ENCODE measurements around the gene DDX31.

Gene DDX31

DNA sequence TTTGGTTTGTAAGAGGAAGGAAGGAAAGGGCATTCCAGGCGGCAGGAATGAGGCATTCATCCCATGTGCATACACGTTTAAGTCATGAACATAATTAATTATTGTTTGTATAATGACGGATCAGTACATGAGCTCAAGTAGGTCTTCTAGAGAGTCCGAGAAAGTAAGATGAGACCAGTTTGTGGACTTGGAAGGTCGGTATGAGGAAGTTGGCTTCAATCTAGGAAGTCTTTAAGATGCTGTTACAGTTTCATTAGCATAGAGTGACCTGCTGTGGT, 2.6 kb upstream of the DDX31 start:
- H3K9me3 ChIP-seq (ENCODE audit: low read length): no peaks in the 10 kb centered on the region
- H3K27me3 ChIP-seq (ENCODE audit: control insufficient read depth in 1 of 2, insufficient read depth in 2 of 2, low read length in 2 of 2): no peaks in the 10 kb centered on the region
- no peak overlapping the region for H3K27ac ChIP-seq (ENCODE audit: low read depth, low read length)
- H3K4me3 ChIP-seq (ENCODE audit: low read depth in 1 of 2, low read length in 2 of 2): peak overlapping the region in 1 of 2 donors; percentile 91
- no peak overlapping the region for H3K9ac ChIP-seq (ENCODE audit: low read length)
- H3K36me3 ChIP-seq (ENCODE audit: insufficient read depth, low read length): no peaks in the 10 kb centered on the region
- peaks cover 27% of the 10 kb centered on the region for H3K4me1 ChIP-seq (ENCODE audit: insufficient read depth, low read length)

DNA sequence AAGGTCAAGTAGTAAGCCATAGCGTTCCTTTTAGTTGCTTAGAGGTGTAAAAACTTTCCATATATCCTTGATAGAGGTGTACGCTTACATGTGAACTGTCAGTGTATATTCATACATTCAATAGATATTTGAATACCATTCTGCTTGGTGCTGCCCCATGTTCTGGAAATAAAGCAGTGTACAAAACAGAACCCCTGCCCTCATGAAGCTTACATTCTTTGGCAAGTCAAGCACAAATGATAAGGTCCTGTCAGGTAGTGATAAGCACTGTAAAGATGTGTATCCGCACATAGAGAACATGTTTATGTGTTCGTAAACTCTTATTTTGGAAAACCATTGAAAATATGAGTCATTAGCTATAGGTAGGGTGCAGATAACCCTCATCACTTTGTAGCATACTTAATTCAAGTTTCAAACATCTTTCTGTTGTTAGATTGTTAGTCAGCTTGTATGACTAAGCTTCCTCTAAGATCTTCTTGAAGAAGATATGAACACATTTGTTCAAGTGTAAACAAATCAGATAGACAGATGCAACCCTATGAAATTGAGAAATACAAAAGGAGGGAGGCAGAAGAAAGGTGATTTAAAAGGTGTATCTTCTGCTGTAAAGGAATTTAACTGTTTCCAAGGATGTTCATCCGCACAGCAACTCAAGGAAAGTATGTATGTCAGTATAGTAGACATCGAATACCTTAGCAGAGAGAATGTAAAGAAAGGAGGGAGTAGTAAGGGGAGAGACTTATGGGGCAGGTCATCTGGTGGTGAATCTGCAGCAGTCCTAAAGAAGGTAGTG, 2.0 kb upstream of the DDX31 start:
- peaks cover 27% of the 10 kb centered on the region for H3K4me1 ChIP-seq (ENCODE audit: insufficient read depth, low read length)
- no peaks in the 10 kb centered on the region for H3K9me3 ChIP-seq (ENCODE audit: low read length)
- H3K27ac ChIP-seq (ENCODE audit: low read depth, low read length): no peak overlapping the region
- H3K27me3 ChIP-seq (ENCODE audit: control insufficient read depth in 1 of 2, insufficient read depth in 2 of 2, low read length in 2 of 2): no peaks in the 10 kb centered on the region
- peak overlapping the region; percentile 91 to 99 for H3K4me3 ChIP-seq (ENCODE audit: low read depth in 1 of 2, low read length in 2 of 2)
- no peaks in the 10 kb centered on the region for H3K36me3 ChIP-seq (ENCODE audit: insufficient read depth, low read length)
- peak overlapping the region; percentile 77 for H3K9ac ChIP-seq (ENCODE audit: low read length)

DNA sequence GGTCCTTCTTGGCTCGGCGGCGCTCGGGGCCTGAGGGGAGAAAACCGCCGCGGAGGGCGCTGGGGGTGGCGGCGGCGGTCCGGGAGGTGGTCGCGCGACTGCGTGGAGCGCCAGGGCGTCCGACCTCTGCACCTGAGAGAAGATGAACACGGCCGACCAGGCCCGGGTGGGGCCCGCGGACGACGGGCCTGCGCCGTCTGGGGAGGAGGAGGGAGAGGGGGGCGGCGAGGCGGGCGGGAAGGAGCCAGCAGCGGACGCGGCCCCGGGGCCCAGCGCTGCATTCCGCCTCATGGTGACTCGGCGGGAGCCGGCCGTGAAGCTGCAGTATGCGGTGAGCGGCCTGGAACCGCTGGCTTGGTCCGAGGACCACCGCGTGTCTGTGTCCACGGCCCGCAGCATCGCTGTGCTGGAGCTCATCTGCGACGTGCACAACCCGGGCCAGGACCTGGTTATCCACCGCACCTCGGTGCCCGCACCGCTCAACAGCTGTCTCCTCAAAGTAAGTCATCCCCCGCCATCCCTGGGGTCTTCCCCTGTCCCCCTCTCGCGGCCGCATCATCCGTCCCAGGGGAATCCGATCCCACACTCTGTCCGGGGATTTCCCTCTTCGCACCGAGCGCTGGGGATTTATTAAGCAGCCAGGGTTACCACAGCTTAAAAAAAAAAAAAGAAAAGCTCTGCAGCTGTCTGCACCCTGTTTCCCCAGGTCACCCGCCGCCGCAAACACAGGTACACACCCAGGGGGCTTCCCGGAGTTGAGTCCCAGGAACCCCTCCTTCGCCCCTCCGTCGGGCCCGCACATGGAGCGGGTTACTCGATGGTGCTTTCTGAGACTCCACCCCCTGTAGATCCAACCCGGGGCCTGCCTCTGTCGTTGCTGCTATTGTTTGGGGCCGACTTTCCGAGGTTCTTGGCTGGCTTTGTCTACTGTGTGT, 941 bp upstream of the DDX31 start, which contains the start of gene GTF3C4:
TSS of gene GTF3C4 (plus strand) at position 8 of the 935 bp plus-strand sequence. CDS start at position 143, 135 bp downstream.
- peak within 1 kb of the TSS; percentile 87 for H3K27ac ChIP-seq (ENCODE audit: low read depth, low read length)
- H3K27me3 ChIP-seq (ENCODE audit: control insufficient read depth in 1 of 2, insufficient read depth in 2 of 2, low read length in 2 of 2): no peaks in the 10 kb centered on the region
- H3K4me3 ChIP-seq (ENCODE audit: low read depth in 1 of 2, low read length in 2 of 2): peak within 1 kb of the TSS; percentile 91 to 99
- no peaks in the 10 kb centered on the region for H3K36me3 ChIP-seq (ENCODE audit: insufficient read depth, low read length)
- peaks cover 27% of the 10 kb centered on the region for H3K4me1 ChIP-seq (ENCODE audit: insufficient read depth, low read length)
- H3K9me3 ChIP-seq (ENCODE audit: low read length): no peaks in the 10 kb centered on the region
- H3K9ac ChIP-seq (ENCODE audit: low read length): peak within 1 kb of the TSS; percentile 77

DNA sequence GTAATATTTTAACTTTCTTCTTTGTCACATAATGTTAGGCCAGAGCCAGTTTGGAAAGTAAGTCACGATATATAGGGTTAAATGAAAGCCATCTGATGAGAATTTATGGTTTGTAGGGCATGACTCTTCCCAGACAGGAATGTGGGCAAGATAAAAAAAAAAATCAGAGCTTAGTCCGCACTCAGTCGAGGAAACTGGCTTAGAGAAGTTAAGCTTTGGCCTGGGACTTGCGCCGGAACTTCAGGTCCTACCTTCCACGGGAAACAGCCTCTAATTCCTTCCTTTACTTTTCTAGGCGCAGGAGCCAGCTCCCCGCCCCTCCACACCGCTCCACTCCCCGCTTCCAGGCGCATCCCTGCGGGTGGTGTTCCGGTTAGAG, 475 bp downstream of the DDX31 start:
- H3K9me3 ChIP-seq (ENCODE audit: low read length): no peaks in the 10 kb centered on the region
- H3K27me3 ChIP-seq (ENCODE audit: control insufficient read depth in 1 of 2, insufficient read depth in 2 of 2, low read length in 2 of 2): no peaks in the 10 kb centered on the region
- peak overlapping the region; percentile 87 for H3K27ac ChIP-seq (ENCODE audit: low read depth, low read length)
- peak overlapping the region; percentile 91 to 99 for H3K4me3 ChIP-seq (ENCODE audit: low read depth in 1 of 2, low read length in 2 of 2)
- H3K36me3 ChIP-seq (ENCODE audit: insufficient read depth, low read length): no peaks in the 10 kb centered on the region
- H3K4me1 ChIP-seq (ENCODE audit: insufficient read depth, low read length): peaks cover 27% of the 10 kb centered on the region
- peak overlapping the region; percentile 76 for H3K9ac ChIP-seq (ENCODE audit: low read length)

DNA sequence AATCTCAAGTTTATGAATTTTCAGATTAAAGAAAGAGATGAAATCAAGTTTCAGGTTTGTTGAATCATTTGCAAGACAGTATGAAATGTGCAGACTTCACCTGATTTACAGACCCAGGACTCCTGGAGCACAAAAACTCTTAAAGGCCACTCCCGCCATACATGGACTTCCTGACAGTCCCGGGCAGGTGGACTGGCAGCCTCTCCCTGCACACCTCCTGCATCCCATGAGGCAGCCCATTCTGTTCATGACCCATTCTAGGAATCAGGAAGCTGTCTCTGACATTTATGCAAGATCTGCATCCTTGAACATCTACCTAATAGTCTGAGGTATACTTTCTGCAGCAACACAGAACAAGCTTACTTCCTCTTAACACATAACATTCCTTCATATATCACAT, 5.9 kb downstream of the DDX31 start:
- no peak overlapping the region for H3K9ac ChIP-seq (ENCODE audit: low read length)
- peaks cover 2% of the 10 kb centered on the region for H3K4me1 ChIP-seq (ENCODE audit: insufficient read depth, low read length)
- H3K27me3 ChIP-seq (ENCODE audit: control insufficient read depth in 1 of 2, insufficient read depth in 2 of 2, low read length in 2 of 2): no peaks in the 10 kb centered on the region
- no peak overlapping the region for H3K27ac ChIP-seq (ENCODE audit: low read depth, low read length)
- H3K36me3 ChIP-seq (ENCODE audit: insufficient read depth, low read length): peaks cover 30% of the 10 kb centered on the region
- H3K4me3 ChIP-seq (ENCODE audit: low read depth in 1 of 2, low read length in 2 of 2): no peak overlapping the region
- H3K9me3 ChIP-seq (ENCODE audit: low read length): no peaks in the 10 kb centered on the region

DNA sequence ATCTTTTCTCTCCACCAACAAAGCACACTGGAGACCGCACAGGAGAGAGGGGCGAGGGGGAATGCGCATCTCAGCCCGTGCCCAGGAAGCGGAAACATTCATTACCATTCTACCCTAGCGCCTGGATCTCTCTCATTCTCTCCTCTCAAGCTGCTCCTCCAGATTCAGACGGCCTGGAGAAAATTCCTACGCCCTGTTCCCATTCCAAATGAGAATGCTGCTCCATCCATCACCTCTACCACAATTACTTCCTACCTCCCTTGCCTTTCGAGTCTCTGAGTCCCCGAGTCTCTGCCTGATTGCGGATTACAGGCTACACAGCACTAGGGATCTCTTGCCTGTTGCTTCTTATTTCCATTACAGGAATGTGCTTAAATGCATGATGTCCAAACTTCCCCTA, 6.7 kb downstream of the DDX31 start:
- H3K36me3 ChIP-seq (ENCODE audit: insufficient read depth, low read length): peaks cover 37% of the 10 kb centered on the region
- H3K27ac ChIP-seq (ENCODE audit: low read depth, low read length): no peak overlapping the region

DNA sequence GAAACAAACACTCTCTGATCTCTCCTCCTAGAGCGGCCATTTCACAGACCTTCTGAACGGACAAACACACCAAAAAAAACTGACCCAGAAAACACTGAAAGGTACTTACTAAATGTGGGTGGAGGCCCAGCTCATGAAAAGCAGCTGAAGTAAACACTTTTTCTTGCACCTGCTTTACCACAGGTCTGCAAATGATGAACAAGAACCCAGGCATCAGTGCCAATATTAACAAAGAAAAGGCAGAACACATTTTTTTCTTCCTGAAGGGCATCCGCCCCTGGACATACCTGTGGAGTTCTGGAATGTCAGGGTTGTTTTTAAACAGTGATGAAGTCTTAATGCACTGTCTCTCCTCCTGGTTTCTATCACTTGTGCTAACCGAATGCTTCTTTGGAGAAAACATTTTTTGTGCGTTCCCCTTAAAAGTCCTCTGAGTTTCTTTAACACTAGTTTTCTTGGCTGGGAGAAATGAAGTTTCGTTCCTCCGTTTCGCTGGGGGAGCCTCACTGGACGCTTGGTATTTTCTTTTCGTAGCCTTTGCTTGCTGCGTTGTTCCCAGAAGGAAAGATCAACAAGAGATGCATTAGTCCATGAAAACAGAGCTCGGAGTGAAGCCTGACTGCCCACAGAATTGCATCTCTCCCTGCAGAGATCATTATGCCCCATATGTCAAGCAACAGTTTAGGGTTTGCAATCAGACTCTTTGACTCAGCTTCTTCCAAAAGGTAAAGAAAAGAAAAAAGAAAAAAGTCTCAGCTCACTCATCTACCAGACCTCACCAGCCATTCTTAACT, 7.4 kb downstream of the DDX31 start:
- Histone ChIP-seq H3K4me3 (ENCODE audit: low read depth in 1 of 2, low read length in 2 of 2) (no peak overlapping the region), H3K27me3 (ENCODE audit: control insufficient read depth in 1 of 2, insufficient read depth in 2 of 2, low read length in 2 of 2) (no peaks in the 10 kb centered on the region), H3K9me3 (ENCODE audit: low read length) (no peaks in the 10 kb centered on the region), H3K9ac (ENCODE audit: low read length) (no peak overlapping the region), H3K4me1 (ENCODE audit: insufficient read depth, low read length) (no peaks in the 10 kb centered on the region), H3K27ac (ENCODE audit: low read depth, low read length) (no peak overlapping the region), H3K36me3 (ENCODE audit: insufficient read depth, low read length) (peaks cover 41% of the 10 kb centered on the region)

More for the DNA sequence above, 6.7 kb downstream of the DDX31 start:
- no peaks in the 10 kb centered on the region for H3K9me3 ChIP-seq (ENCODE audit: low read length)
- no peak overlapping the region for H3K9ac ChIP-seq (ENCODE audit: low read length)
- no peak overlapping the region for H3K4me3 ChIP-seq (ENCODE audit: low read depth in 1 of 2, low read length in 2 of 2)
- H3K27me3 ChIP-seq (ENCODE audit: control insufficient read depth in 1 of 2, insufficient read depth in 2 of 2, low read length in 2 of 2): no peaks in the 10 kb centered on the region
- H3K4me1 ChIP-seq (ENCODE audit: insufficient read depth, low read length): no peaks in the 10 kb centered on the region

DNA sequence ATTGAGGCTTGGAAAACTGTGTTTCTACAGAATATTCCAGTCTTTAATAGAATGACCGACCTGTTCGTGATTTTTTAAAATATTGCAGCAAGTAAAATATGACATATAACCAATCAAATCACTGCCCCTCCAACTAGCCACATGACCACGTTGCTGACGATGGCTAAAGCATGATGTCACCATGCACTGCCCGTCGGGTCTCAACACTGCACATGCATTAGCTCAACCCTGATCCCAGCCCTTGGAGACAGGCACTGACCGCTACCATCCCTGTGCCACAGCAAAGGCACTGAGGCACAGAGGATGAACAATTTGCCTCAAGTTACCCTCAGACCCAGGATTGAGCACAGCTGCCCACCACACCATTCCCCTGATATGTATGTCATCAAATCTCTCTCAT, 13.5 kb downstream of the DDX31 start:
- no peak overlapping the region for H3K4me3 ChIP-seq (ENCODE audit: low read depth in 1 of 2, low read length in 2 of 2)
- H3K9me3 ChIP-seq (ENCODE audit: low read length): no peaks in the 10 kb centered on the region
- no peaks in the 10 kb centered on the region for H3K27me3 ChIP-seq (ENCODE audit: control insufficient read depth in 1 of 2, insufficient read depth in 2 of 2, low read length in 2 of 2)
- H3K9ac ChIP-seq (ENCODE audit: low read length): no peak overlapping the region
- no peaks in the 10 kb centered on the region for H3K4me1 ChIP-seq (ENCODE audit: insufficient read depth, low read length)
- H3K27ac ChIP-seq (ENCODE audit: low read depth, low read length): no peak overlapping the region
- peaks cover 33% of the 10 kb centered on the region for H3K36me3 ChIP-seq (ENCODE audit: insufficient read depth, low read length)

DNA sequence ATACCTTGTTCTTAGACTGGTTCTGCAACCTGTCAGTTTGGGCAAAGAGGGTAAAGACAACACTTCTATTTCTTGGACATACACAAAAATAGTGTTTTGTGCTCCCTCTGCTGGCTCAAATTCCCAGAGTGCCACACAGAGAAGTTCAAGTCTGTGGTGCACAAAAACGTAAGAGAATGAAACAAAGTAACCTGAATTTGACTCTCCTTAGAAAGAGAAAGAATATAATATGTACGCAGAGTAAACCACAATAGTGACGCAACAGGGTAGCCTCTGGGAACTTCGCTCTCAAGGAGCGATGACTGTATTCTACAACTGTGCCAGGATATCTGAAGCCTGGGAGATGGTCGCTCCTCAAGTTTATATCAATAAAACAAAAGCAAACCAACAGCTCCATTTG, 18.5 kb downstream of the DDX31 start:
- no peaks in the 10 kb centered on the region for H3K9me3 ChIP-seq (ENCODE audit: low read length)
- no peaks in the 10 kb centered on the region for H3K4me1 ChIP-seq (ENCODE audit: insufficient read depth, low read length)
- peaks cover 35% of the 10 kb centered on the region for H3K36me3 ChIP-seq (ENCODE audit: insufficient read depth, low read length)
- H3K27ac ChIP-seq (ENCODE audit: low read depth, low read length): no peak overlapping the region
- no peaks in the 10 kb centered on the region for H3K27me3 ChIP-seq (ENCODE audit: control insufficient read depth in 1 of 2, insufficient read depth in 2 of 2, low read length in 2 of 2)
- H3K4me3 ChIP-seq (ENCODE audit: low read depth in 1 of 2, low read length in 2 of 2): no peak overlapping the region
- no peak overlapping the region for H3K9ac ChIP-seq (ENCODE audit: low read length)

DNA sequence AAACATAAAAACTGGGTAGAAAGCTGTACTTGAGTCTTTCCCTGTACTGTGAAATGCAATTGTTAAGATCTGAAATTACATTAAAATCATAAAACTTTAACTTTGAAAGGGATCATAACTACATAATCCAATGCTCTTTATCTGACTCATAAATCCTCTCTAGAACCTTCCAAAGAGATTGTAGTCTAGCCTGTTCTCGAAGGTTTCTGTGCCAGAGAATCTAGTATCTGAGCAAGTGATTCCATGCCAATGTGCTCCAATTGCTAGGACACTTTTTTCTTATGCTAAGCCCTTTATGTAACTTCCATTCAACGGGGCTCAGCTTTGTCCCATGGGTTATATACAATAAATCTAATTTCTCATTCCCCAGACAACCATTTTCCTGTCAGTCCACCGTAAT, 21.1 kb downstream of the DDX31 start:
- H3K27me3 ChIP-seq (ENCODE audit: control insufficient read depth in 1 of 2, insufficient read depth in 2 of 2, low read length in 2 of 2): no peaks in the 10 kb centered on the region
- no peak overlapping the region for H3K9ac ChIP-seq (ENCODE audit: low read length)
- no peaks in the 10 kb centered on the region for H3K4me1 ChIP-seq (ENCODE audit: insufficient read depth, low read length)
- H3K9me3 ChIP-seq (ENCODE audit: low read length): no peaks in the 10 kb centered on the region
- no peak overlapping the region for H3K27ac ChIP-seq (ENCODE audit: low read depth, low read length)
- peaks cover 54% of the 10 kb centered on the region for H3K36me3 ChIP-seq (ENCODE audit: insufficient read depth, low read length)
- H3K4me3 ChIP-seq (ENCODE audit: low read depth in 1 of 2, low read length in 2 of 2): no peak overlapping the region

DNA sequence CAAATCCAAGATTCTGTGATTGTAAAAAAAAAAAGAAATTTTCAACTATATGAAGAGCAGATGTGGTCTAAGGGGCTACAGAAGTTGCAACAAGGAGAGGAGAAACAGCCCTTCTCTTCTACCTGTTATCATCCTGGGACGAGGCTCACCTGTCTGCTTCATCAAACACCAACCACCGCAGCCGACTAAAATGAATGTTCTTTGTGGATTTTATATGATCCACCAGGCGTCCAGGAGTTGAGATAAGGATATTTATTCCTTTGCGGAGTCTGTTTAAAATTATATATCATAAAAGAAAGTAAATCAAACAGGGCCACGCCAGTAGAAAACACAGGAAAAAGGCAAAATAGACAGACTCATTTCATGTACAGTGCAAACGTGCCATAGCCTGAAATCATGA, 21.5 kb downstream of the DDX31 start:
- Histone ChIP-seq H3K36me3 (ENCODE audit: insufficient read depth, low read length) (peaks cover 58% of the 10 kb centered on the region), H3K9ac (ENCODE audit: low read length) (no peak overlapping the region), H3K9me3 (ENCODE audit: low read length) (no peaks in the 10 kb centered on the region), H3K4me1 (ENCODE audit: insufficient read depth, low read length) (no peaks in the 10 kb centered on the region), H3K4me3 (ENCODE audit: low read depth in 1 of 2, low read length in 2 of 2) (no peak overlapping the region), H3K27me3 (ENCODE audit: control insufficient read depth in 1 of 2, insufficient read depth in 2 of 2, low read length in 2 of 2) (no peaks in the 10 kb centered on the region), H3K27ac (ENCODE audit: low read depth, low read length) (no peak overlapping the region)
